Rectal smooth muscle tissue (tissue), 1 donor: ENCODE measurements around the gene PLSCR1.
"Not testable (repeated sequence)": the region's sequence is repeated elsewhere in the genome, so short reads cannot be mapped to it uniquely, and the experiment has no call there.

ENCODE experiments used
- H3K27ac ChIP-seq: one replicate; pipeline ENCODE4 v1.7.0; 2013; ENCODE audit warnings: low read depth, low read length, inconsistent platforms
- H3K27me3 ChIP-seq: one replicate; pipeline ENCODE4 v1.7.0; 2013; ENCODE audit warnings: low read length; ENCODE audit not compliant: control insufficient read depth, insufficient read depth
- H3K36me3 ChIP-seq: one replicate; pipeline ENCODE4 v1.7.0; 2013; ENCODE audit warnings: low read length; ENCODE audit not compliant: control insufficient read depth, insufficient read depth
- H3K4me1 ChIP-seq: one replicate; pipeline ENCODE4 v1.7.0; 2013; ENCODE audit warnings: low read length; ENCODE audit not compliant: control insufficient read depth, insufficient read depth
- H3K4me3 ChIP-seq: one replicate; pipeline ENCODE4 v1.7.0; 2013; ENCODE audit warnings: low read length
- H3K9ac ChIP-seq: one replicate; pipeline ENCODE4 v1.7.0; 2013; ENCODE audit warnings: low read length

PLSCR1 gene

DNA sequence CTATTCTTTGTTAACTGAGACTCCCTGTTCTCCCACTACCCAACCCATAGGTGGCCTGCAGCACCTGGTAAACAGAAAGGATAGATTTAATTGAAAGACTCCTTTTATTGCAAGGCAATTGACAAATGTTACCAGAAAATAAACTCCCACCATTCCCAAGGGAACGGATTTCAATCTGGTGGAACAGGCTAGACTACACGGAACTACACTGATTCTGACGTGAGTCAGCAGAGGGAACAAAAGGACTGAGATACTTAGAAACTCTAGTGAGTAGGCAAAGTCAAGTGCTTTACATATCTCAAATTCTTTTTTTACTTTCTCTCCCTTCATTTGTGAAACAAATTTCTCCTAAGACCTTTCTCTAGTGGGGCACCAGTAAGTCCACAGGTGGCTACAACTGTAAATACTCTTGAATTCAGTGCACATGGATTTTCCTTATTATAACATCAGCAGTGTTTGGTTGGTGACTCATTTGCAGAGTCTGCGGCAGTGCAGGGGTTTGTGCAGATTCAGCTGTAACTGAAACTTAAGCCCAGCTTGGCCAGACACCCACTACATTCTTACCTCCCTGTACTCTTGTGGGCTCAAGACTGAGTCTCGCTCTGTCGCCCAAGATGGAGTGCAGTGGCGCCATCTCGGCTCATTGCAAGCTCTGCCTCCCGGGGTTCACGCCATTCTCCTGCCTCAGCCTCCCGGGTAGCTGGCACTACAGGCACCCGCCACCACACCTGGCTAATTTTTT is 40.8 kb downstream of the PLSCR1 start:
- peaks cover 1% of the 10 kb centered on the region for H3K27me3 ChIP-seq
- no peak overlapping the region for H3K27ac ChIP-seq
- no peak overlapping the region for H3K4me3 ChIP-seq
- no peaks in the 10 kb centered on the region for H3K36me3 ChIP-seq
- peaks cover 2% of the 10 kb centered on the region for H3K4me1 ChIP-seq
- no peak overlapping the region for H3K9ac ChIP-seq

DNA sequence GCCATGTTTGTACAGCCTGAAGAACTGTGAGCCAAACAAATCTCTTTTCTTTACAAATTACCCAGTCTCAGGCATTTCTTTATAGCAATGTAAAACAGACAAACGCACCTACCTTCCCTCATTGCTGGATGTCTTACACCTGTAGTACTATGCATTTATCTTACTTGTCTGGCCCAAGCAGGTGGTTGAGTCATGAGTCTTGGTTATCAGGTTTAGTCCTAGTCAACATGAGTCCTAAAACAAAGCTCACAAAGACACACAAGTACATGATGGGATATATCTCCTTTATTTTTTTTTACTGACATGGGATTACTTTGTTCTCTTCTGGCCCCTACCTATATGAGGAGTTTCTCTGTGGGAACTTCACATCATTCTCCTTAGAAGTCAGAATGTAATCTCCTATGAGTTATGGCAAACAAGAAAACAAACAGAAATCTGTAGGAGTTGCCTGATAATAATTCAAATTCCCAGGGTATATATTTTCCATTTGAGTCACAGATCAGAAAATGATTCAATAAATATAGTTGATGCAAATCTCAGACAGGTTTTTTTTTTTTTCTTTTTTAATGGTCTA is 41.4 kb downstream of the PLSCR1 start:
- Histone ChIP-seq H3K27ac (no peak overlapping the region), H3K9ac (no peak overlapping the region), H3K36me3 (no peaks in the 10 kb centered on the region), H3K4me1 (peaks cover 2% of the 10 kb centered on the region), H3K4me3 (no peak overlapping the region), H3K27me3 (peaks cover 1% of the 10 kb centered on the region)

- no peak overlapping the region for H3K27ac ChIP-seq
- peaks cover 2% of the 10 kb centered on the region for H3K4me1 ChIP-seq
- H3K36me3 ChIP-seq, result no peaks in the 10 kb centered on the region
- no peak overlapping the region for H3K9ac ChIP-seq
- H3K4me3 ChIP-seq, result no peak overlapping the region
- H3K27me3 ChIP-seq, result peaks cover 1% of the 10 kb centered on the region
These were observed 42.7 kb downstream of the PLSCR1 start for GRCh38 chr3:146501752-146502151.

DNA sequence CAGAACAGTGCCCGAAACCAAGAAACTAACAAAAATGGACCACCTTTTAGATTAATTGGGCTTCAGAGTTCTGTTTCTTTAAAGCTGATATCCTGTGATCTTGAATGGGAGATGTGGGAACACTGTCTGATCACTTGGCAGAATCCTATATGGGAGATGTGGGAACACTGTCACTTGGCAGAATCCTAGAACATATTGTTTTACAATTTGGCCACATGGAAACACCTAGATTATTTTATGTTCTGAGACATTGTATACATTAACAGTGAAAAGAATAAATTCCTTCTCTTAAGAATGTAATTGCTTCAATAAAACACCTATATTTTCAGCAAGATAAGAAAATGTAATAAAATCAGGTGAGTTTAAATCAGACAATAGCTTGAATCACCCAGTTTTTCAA is 44.7 kb downstream of the PLSCR1 start:
- no peak overlapping the region for H3K9ac ChIP-seq
- H3K4me1 ChIP-seq, result peaks cover 1% of the 10 kb centered on the region
- H3K27ac ChIP-seq, result no peak overlapping the region
- H3K36me3 ChIP-seq, result no peaks in the 10 kb centered on the region
- peaks cover 1% of the 10 kb centered on the region for H3K27me3 ChIP-seq
- no peak overlapping the region for H3K4me3 ChIP-seq

GRCh38 chr3:146498002-146498736 is 46.2 kb downstream of the PLSCR1 start:
- no peak overlapping the region for H3K9ac ChIP-seq
- H3K36me3 ChIP-seq, result no peaks in the 10 kb centered on the region
- H3K27ac ChIP-seq, result no peak overlapping the region
- H3K27me3 ChIP-seq, result no peaks in the 10 kb centered on the region
- H3K4me1 ChIP-seq, result no peaks in the 10 kb centered on the region
- no peak overlapping the region for H3K4me3 ChIP-seq

GRCh38 chr3:146497145-146497843 is 47.1 kb downstream of the PLSCR1 start:
- not testable (repeated sequence) for H3K4me3 ChIP-seq, H3K4me1 ChIP-seq, H3K9ac ChIP-seq, H3K36me3 ChIP-seq, H3K27me3 ChIP-seq, H3K27ac ChIP-seq

GRCh38 chr3:146496726-146497125 is 47.7 kb downstream of the PLSCR1 start:
- no peak overlapping the region for H3K27ac ChIP-seq
- H3K9ac ChIP-seq, result no peak overlapping the region
- no peaks in the 10 kb centered on the region for H3K4me1 ChIP-seq
- H3K27me3 ChIP-seq, result no peaks in the 10 kb centered on the region
- no peaks in the 10 kb centered on the region for H3K36me3 ChIP-seq
- H3K4me3 ChIP-seq, result no peak overlapping the region

DNA sequence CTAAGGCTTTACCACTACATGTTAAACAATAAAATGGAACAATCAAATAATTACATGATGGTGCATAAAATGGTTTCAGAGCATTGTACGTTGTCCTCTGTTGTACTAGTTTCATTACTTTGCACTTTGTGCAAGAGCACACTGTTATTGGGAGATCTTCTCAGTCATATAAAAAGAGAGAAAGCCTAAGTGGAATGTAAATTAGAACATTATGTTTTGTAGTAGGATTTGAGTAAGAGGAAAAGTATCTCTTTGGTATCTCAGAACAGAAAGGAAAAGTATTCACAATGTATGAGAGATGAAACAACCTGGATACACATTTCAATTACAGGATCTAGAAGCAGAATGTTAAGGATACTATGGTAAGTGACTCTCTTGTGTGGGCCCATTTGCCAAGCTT is 48.2 kb downstream of the PLSCR1 start:
- Histone ChIP-seq H3K27ac (no peak overlapping the region), H3K9ac (no peak overlapping the region), H3K36me3 (no peaks in the 10 kb centered on the region), H3K27me3 (no peaks in the 10 kb centered on the region), H3K4me1 (no peaks in the 10 kb centered on the region), H3K4me3 (no peak overlapping the region)

- H3K36me3 ChIP-seq, result no peaks in the 10 kb centered on the region
- H3K4me1 ChIP-seq, result no peaks in the 10 kb centered on the region
- no peak overlapping the region for H3K27ac ChIP-seq
- H3K9ac ChIP-seq, result no peak overlapping the region
- H3K4me3 ChIP-seq, result no peak overlapping the region
- no peaks in the 10 kb centered on the region for H3K27me3 ChIP-seq
These were observed 50.6 kb downstream of the PLSCR1 start for GRCh38 chr3:146493761-146494160.

DNA sequence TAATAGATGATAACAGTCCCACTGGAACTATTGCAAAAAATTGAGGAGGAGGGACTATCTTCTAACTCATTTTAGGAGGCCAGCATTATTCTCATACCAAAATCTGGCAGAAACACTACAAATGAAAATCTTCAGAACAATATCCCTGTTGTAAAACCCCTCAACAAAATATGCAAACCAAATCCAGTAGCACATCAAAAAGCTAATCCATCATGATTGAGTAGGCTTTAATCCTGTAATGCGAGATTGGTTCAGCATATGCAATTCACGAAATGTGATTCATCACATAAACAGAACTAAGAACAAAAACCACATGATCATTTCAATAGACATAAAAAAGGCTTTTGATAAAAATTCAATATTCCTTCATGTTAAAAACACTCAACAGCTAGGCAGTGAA is 51.2 kb downstream of the PLSCR1 start:
- Histone ChIP-seq H3K4me1 (no peaks in the 10 kb centered on the region), H3K4me3 (no peak overlapping the region), H3K9ac (no peak overlapping the region), H3K36me3 (no peaks in the 10 kb centered on the region), H3K27ac (no peak overlapping the region), H3K27me3 (no peaks in the 10 kb centered on the region)

GRCh38 chr3:146491303-146491702 is 53.1 kb downstream of the PLSCR1 start:
- Histone ChIP-seq H3K9ac (no peak overlapping the region), H3K36me3 (no peaks in the 10 kb centered on the region), H3K4me1 (no peaks in the 10 kb centered on the region), H3K4me3 (no peak overlapping the region), H3K27ac (no peak overlapping the region), H3K27me3 (no peaks in the 10 kb centered on the region)

GRCh38 chr3:146485297-146485696 is 59.1 kb downstream of the PLSCR1 start:
- Histone ChIP-seq H3K27me3 (no peaks in the 10 kb centered on the region), H3K36me3 (no peaks in the 10 kb centered on the region), H3K9ac (no peak overlapping the region), H3K4me1 (no peaks in the 10 kb centered on the region), H3K4me3 (no peak overlapping the region), H3K27ac (no peak overlapping the region)
